Measurements from ENCODE around the gene ARF1. TPM values are rescaled to one million over a fixed set of nuclear protein-coding genes. Genes with fewer than 3 reads are reported as not detected.

The ARF1 gene
- total and polyA plus RNA-seq, 2 of the 8 experiments (the other 6 are each of a cell fraction or from before 2014, with no cell fraction given), result 265 to 471 TPM

DNA sequence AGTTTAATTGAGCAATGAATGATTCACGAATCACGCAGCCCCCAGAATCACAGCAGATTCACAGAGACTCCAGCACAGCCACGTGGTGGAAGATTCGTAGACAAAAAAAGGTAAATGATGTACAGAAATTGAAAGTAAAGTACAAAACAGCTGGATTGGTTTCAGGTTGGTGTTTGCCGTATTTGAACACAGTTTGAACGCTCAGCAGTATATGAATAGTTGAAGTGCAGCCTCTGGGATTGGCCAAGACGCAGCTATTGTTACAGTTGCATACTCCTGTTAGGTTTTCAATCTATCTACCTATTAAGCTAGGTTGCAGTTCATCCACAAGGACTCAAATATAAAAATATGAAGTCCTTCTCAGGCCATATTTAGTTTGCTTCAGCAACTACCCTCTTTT, 29.7 kb downstream of the ARF1 start:
- Histone ChIP-seq H4K20me1 (replicated peaks in 1 of 2; ENCODE audit: control insufficient read depth in 1 of 2, insufficient read depth in 2 of 2, low read length in 2 of 2) (peaks cover 0 to 5% of the 10 kb centered on the region in 2 experiments), H3K18ac (ENCODE audit: extremely low read depth, low read length) (no peak overlapping the region), H3K9ac (replicated peaks in 1 of 4; ENCODE audit: extremely low read depth in 1 of 4, low read depth in 3 of 4, low read length in 3 of 4) (no peak overlapping the region), H4K91ac (replicated peaks; ENCODE audit: insufficient read length, low read length) (no peak overlapping the region), H3K27me3 (replicated peaks in 1 of 4; ENCODE audit: control insufficient read depth in 3 of 4, extremely low read depth in 1 of 4, insufficient read depth in 3 of 4, low read length in 3 of 4) (peaks cover 0 to 6% (median 5%) of the 10 kb centered on the region in 4 experiments; a peak in 2 of 7 replicates), H2AK5ac (ENCODE audit: low read depth, low read length) (no peak overlapping the region), H3K9me3 (ENCODE audit: insufficient read depth in 2 of 2, low read depth in 1 of 2, low read length in 1 of 2) (peaks cover 5 to 6% of the 10 kb centered on the region in 2 experiments; a peak in 1 of 4 replicates), H3K4me3 (ENCODE audit: extremely low read depth in 1 of 4, insufficient read depth in 2 of 4, low read depth in 3 of 4, low read length in 4 of 4) (no peak overlapping the region), H4K8ac (ENCODE audit: extremely low read depth, insufficient read depth, low read length) (no peak overlapping the region), H2BK20ac (ENCODE audit: low read length) (no peak overlapping the region), H2AFZ (ENCODE audit: low read length) (no peak overlapping the region), H3K27ac (ENCODE audit: low read depth, low read length) (no peak overlapping the region), H3K4ac (replicated peaks; ENCODE audit: insufficient read length, low read depth, low read length) (no peak overlapping the region), H3K23ac (ENCODE audit: insufficient read length) (no peak overlapping the region), H2BK15ac (ENCODE audit: low read length) (no peak overlapping the region), H3K36me3 (ENCODE audit: control insufficient read depth in 2 of 4, insufficient read depth in 4 of 4, low read length in 3 of 4) (peaks cover 0 to 6% (median 0%) of the 10 kb centered on the region in 4 experiments; a peak in 1 of 8 replicates), H3K79me2 (ENCODE audit: control insufficient read depth in 1 of 2, insufficient read depth in 2 of 2, low read length in 2 of 2) (peaks cover 3 to 8% of the 10 kb centered on the region in 2 experiments; a peak in 2 of 4 replicates), H2BK12ac (ENCODE audit: low read depth, low read length) (no peak overlapping the region), H3K4me1 (replicated peaks in 1 of 4; ENCODE audit: control insufficient read depth in 3 of 4, insufficient read depth in 4 of 4, low read length in 3 of 4) (peaks cover 0 to 7% (median under 1%) of the 10 kb centered on the region in 4 experiments; a peak in 5 of 7 replicates), H3K23me2 (ENCODE audit: low read depth, low read length) (peaks cover 8% of the 10 kb centered on the region; the same call in 1 of the 2 replicates), H3K14ac (ENCODE audit: insufficient read length) (no peak overlapping the region), H4K5ac (ENCODE audit: insufficient read length, low read depth, low read length) (no peak overlapping the region), H2BK5ac (ENCODE audit: low read depth, low read length) (no peak overlapping the region), H3K4me2 (ENCODE audit: insufficient read depth in 1 of 2, low read depth in 2 of 2, low read length in 2 of 2) (no peak overlapping the region), H3K56ac (replicated peaks; ENCODE audit: insufficient read length, low read depth, low read length) (no peak overlapping the region), H3K79me1 (ENCODE audit: low read depth, low read length) (peaks cover 12% of the 10 kb centered on the region; the same call in 1 of the 2 replicates), H2BK120ac (replicated peaks; ENCODE audit: low read depth, low read length) (no peak overlapping the region)
- TF ChIP-seq RXRA (IDR thresholded peaks at IDR 0.05; ENCODE audit: insufficient read depth, low read depth, low read length) (no peak), POU5F1 (IDR thresholded peaks at IDR 0.05; ENCODE audit: low read depth, low read length) (no peak), SUZ12 (IDR thresholded peaks at IDR 0.05; ENCODE audit: low read length) (no peak), ZNF274 (IDR thresholded peaks at IDR 0.05; ENCODE audit: borderline replicate concordance, extremely low read depth, low read length) (no peak), SIRT6 (IDR thresholded peaks at IDR 0.05; ENCODE audit: low read length) (no peak), MAFK (IDR thresholded peaks at IDR 0.05; ENCODE audit: low read depth, low read length) (no peak), KDM1A (IDR thresholded peaks at IDR 0.05; ENCODE audit: borderline replicate concordance, low read length) (no peak), YY1 (IDR thresholded peaks at IDR 0.05; ENCODE audit: low read depth, low read length) (no peak)
- 93% methylated on average over 7 of the region's 7 CpGs; no CpG with 5 or more reads in 1 of the 2 experiments for WGBS, 2 experiments (ENCODE audit: extremely low coverage in 1 of 2, insufficient coverage in 1 of 2, insufficient read length in 1 of 2, insufficient replicate concordance in 2 of 2, low coverage in 1 of 2, low lambda C conversion rate in 2 of 2, missing lambda C conversion rate in 1 of 2)
- POLR2A ChIA-PET (ENCODE audit: partially characterized antibody), result no interaction called here
- FAIRE-seq (no peak), DNase-seq (ENCODE audit: low read depth in 1 of 2, low spot score in 2 of 2) (no peak)
- CTCF ChIA-PET (ENCODE audit: partially characterized antibody), result no interaction called here
